H1 (cell line): Measurements from ENCODE around the gene ZSCAN16. TPM values are rescaled to one million over a fixed set of nuclear protein-coding genes. Genes with fewer than 3 reads are reported as not detected.

Experiments
- CTCF ChIA-PET: fragments of 300-600 bp; sonication (Branson Sonifier 250); formaldehyde crosslinking; loops from one replicate; lab custom pipeline; 2021; ENCODE audit not compliant: partially characterized antibody; lab: Charles Lee
- POLR2A ChIA-PET: fragments of 300-600 bp; sonication (Branson Sonifier 250); formaldehyde crosslinking; loops from one replicate; lab custom pipeline; 2021; ENCODE audit warnings: inconsistent platforms; ENCODE audit not compliant: partially characterized antibody; lab: Charles Lee
- DNase-seq, 2 experiments: peaks; one replicate each; pipeline versions ENCODE4 v3.0.0 to v3.0.0-alpha.2; 2010 to 2022; ENCODE audit warnings: low spot score in 2 of 2, low read depth in 1 of 2, mixed read lengths in 1 of 2
- FAIRE-seq: peaks from 2 replicates; lab custom pipeline; 2011; peaks lifted over from hg19 to GRCh38; lab: Jason Lieb, UNC
- H2AFZ ChIP-seq: 2 replicates; pipeline ENCODE4 v1.8.1; 2012; ENCODE audit warnings: low read length, inconsistent platforms
- H2AK5ac ChIP-seq: 2 replicates; pipeline ENCODE4 v1.6.1; 2013; ENCODE audit warnings: low read depth, low read length
- H2BK120ac ChIP-seq: replicated peaks from 2 replicates; pipeline ENCODE3; 2013; ENCODE audit warnings: low read depth, low read length, inconsistent platforms
- H2BK12ac ChIP-seq: 2 replicates; pipeline ENCODE4 v1.6.1; 2013; ENCODE audit warnings: low read depth, low read length
- H2BK15ac ChIP-seq: 2 replicates; pipeline ENCODE4 v1.6.1; 2013; ENCODE audit warnings: low read length
- H2BK20ac ChIP-seq: 2 replicates; pipeline ENCODE4 v1.6.1; 2013; ENCODE audit warnings: low read length
- H2BK5ac ChIP-seq: 2 replicates; pipeline ENCODE4 v1.6.1; 2013; ENCODE audit warnings: low read depth, low read length
- H3K14ac ChIP-seq: 2 replicates; pipeline ENCODE4 v1.6.1; 2013; ENCODE audit warnings: inconsistent platforms; ENCODE audit not compliant: insufficient read length
- H3K18ac ChIP-seq: 2 replicates; pipeline ENCODE4 v1.6.1; 2013; ENCODE audit warnings: low read length; ENCODE audit errors: extremely low read depth
- H3K23ac ChIP-seq: 2 replicates; pipeline ENCODE4 v1.6.1; 2013; ENCODE audit warnings: inconsistent platforms; ENCODE audit not compliant: insufficient read length
- H3K23me2 ChIP-seq: 2 replicates; pipeline ENCODE4 v1.6.1; 2013; ENCODE audit warnings: low read depth, low read length
- H3K27ac ChIP-seq: 2 replicates; pipeline ENCODE4 v1.6.1; 2011; ENCODE audit warnings: low read depth, low read length, inconsistent platforms
- H3K27me3 ChIP-seq, 4 experiments: replicated peaks in 1 of 4; 1 replicate in 1 of 4; 2 replicates in 3 of 4; pipeline versions ENCODE4 v1.6.1 to v1.8.1; 2011 to 2013; ENCODE audit warnings: low read length in 3 of 4, mild to moderate bottlenecking in 3 of 4, inconsistent platforms in 2 of 4, mixed read lengths in 2 of 4, moderate library complexity in 1 of 4; ENCODE audit not compliant: control insufficient read depth in 3 of 4, insufficient read depth in 3 of 4; ENCODE audit errors: extremely low read depth in 1 of 4
- H3K36me3 ChIP-seq, 4 experiments: 2 replicates each; pipeline versions ENCODE4 v1.6.1 to v1.8.1; 2011 to 2013; ENCODE audit warnings: mild to moderate bottlenecking in 4 of 4, low read length in 3 of 4, moderate library complexity in 2 of 4, control low read depth in 1 of 4, inconsistent platforms in 1 of 4; ENCODE audit not compliant: insufficient read depth in 4 of 4, control insufficient read depth in 2 of 4
- H3K4ac ChIP-seq: replicated peaks from 2 replicates; pipeline ENCODE3; 2013; ENCODE audit warnings: low read length, low read depth, mixed read lengths, inconsistent platforms; ENCODE audit not compliant: insufficient read length
- H3K4me1 ChIP-seq, 4 experiments: replicated peaks in 1 of 4; 1 replicate in 1 of 4; 2 replicates in 3 of 4; pipeline versions ENCODE4 v1.6.1 to v1.8.1; 2011 to 2013; ENCODE audit warnings: low read length in 3 of 4, inconsistent platforms in 2 of 4, mixed read lengths in 1 of 4; ENCODE audit not compliant: insufficient read depth in 4 of 4, control insufficient read depth in 3 of 4
- H3K4me2 ChIP-seq, 2 experiments: 2 replicates each; pipeline versions ENCODE4 v1.6.1 to v1.8.1; 2011 to 2013; ENCODE audit warnings: low read depth in 2 of 2, low read length in 2 of 2, control low read depth in 1 of 2, inconsistent platforms in 1 of 2, mild to moderate bottlenecking in 1 of 2; ENCODE audit not compliant: insufficient read depth in 1 of 2
- H3K4me3 ChIP-seq, 4 experiments: fragments of 200-600, 300-600 bp in 1 of 4; sonication (generic), shearing (Covaris generic), sonication (Bioruptor Twin) in 1 of 4; 2 replicates each; pipeline versions ENCODE4 v1.5.1 to v1.8.1; 2011 to 2016; ENCODE audit warnings: low read length in 4 of 4, low read depth in 3 of 4, control low read depth in 2 of 4, inconsistent platforms in 2 of 4, mild to moderate bottlenecking in 2 of 4, mixed read lengths in 1 of 4, moderate library complexity in 1 of 4; ENCODE audit not compliant: insufficient read depth in 2 of 4; ENCODE audit errors: extremely low read depth in 1 of 4
- H3K56ac ChIP-seq: replicated peaks from 2 replicates; pipeline ENCODE3; 2013; ENCODE audit warnings: low read depth, mild to moderate bottlenecking, mixed read lengths, low read length, inconsistent platforms; ENCODE audit not compliant: insufficient read length
- H3K79me1 ChIP-seq: 2 replicates; pipeline ENCODE4 v1.6.1; 2013; ENCODE audit warnings: low read depth, low read length, control low read depth
- H3K79me2 ChIP-seq, 2 experiments: 2 replicates each; pipeline versions ENCODE4 v1.6.1 to v1.8.1; 2012 to 2013; ENCODE audit warnings: low read length in 2 of 2, mild to moderate bottlenecking in 2 of 2, inconsistent platforms in 1 of 2; ENCODE audit not compliant: insufficient read depth in 2 of 2, control insufficient read depth in 1 of 2
- H3K9ac ChIP-seq, 4 experiments: replicated peaks in 1 of 4; 1 replicate in 1 of 4; 2 replicates in 3 of 4; pipeline versions ENCODE4 v1.6.1 to v1.8.1; 2011 to 2013; ENCODE audit warnings: low read depth in 3 of 4, low read length in 3 of 4, control low read depth in 2 of 4, mild to moderate bottlenecking in 2 of 4, moderate library complexity in 2 of 4, inconsistent platforms in 1 of 4; ENCODE audit errors: extremely low read depth in 1 of 4
- H3K9me3 ChIP-seq, 2 experiments: 2 replicates each; pipeline versions ENCODE4 v1.6.1 to v1.8.1; 2012 to 2013; ENCODE audit warnings: mild to moderate bottlenecking in 2 of 2, moderate library complexity in 2 of 2, control low read depth in 1 of 2, inconsistent platforms in 1 of 2, low read depth in 1 of 2, low read length in 1 of 2, mixed read lengths in 1 of 2; ENCODE audit not compliant: insufficient read depth in 2 of 2
- H4K20me1 ChIP-seq, 2 experiments: replicated peaks in 1 of 2; 2 replicates each; pipeline versions ENCODE3 to v1.8.1; 2011 to 2013; ENCODE audit warnings: inconsistent platforms in 2 of 2, low read length in 2 of 2, mild to moderate bottlenecking in 1 of 2; ENCODE audit not compliant: insufficient read depth in 2 of 2, control insufficient read depth in 1 of 2
- H4K5ac ChIP-seq: 2 replicates; pipeline ENCODE4 v1.6.1; 2013; ENCODE audit warnings: low read length, low read depth, mixed read lengths, inconsistent platforms; ENCODE audit not compliant: insufficient read length
- H4K8ac ChIP-seq: 2 replicates; pipeline ENCODE4 v1.8.0; 2013; ENCODE audit warnings: mild to moderate bottlenecking, moderate library complexity, low read length, inconsistent platforms; ENCODE audit not compliant: insufficient read depth; ENCODE audit errors: extremely low read depth
- H4K91ac ChIP-seq: replicated peaks from 2 replicates; pipeline ENCODE3; 2013; ENCODE audit warnings: low read length, mixed read lengths, inconsistent platforms; ENCODE audit not compliant: insufficient read length
- ASH2L ChIP-seq: fragments of 200-600, 300-600 bp; sonication (generic); IDR thresholded peaks from one replicate; pipeline ENCODE4 v1.7.1; 2017; ENCODE audit warnings: low read length
- ATF3 ChIP-seq: IDR thresholded peaks from 2 replicates; pipeline ENCODE4 v1.6.1; 2011; ENCODE audit warnings: low read depth, mild to moderate bottlenecking, low read length; ENCODE audit not compliant: insufficient read depth
- CBX5 ChIP-seq: fragments of 300-800, 300-1000 bp; sonication (generic); IDR thresholded peaks from 2 replicates; pipeline ENCODE4 v1.7.1; 2016; ENCODE audit warnings: antibody characterized with exemption, low read length, low read depth
- CREB1 ChIP-seq: IDR thresholded peaks from 2 replicates; pipeline ENCODE4 v1.6.1; 2012; ENCODE audit warnings: inconsistent platforms
- EZH2 ChIP-seq: fragments of 200-600 bp; sonication (generic); IDR thresholded peaks from 2 replicates; pipeline ENCODE4 v1.7.1; 2012; ENCODE audit warnings: low read depth, mild to moderate bottlenecking, moderate library complexity, low read length, inconsistent platforms; ENCODE audit not compliant: severe bottlenecking
- MAFK ChIP-seq: IDR thresholded peaks from 2 replicates; pipeline ENCODE4 v1.6.1; 2012; ENCODE audit warnings: low read depth, mild to moderate bottlenecking, improper control_type of control experiment, low read length
- POLR2A ChIP-seq, 2 experiments: IDR thresholded peaks; 1 replicate in 1 of 2; 2 replicates in 1 of 2; pipeline ENCODE4 v1.6.1; 2011; ENCODE audit warnings: low read depth in 2 of 2, low read length in 2 of 2, mild to moderate bottlenecking in 2 of 2; ENCODE audit errors: control extremely low read depth in 1 of 2
- POLR2AphosphoS5 ChIP-seq: IDR thresholded peaks from 2 replicates; pipeline ENCODE4 v1.6.1; 2011; ENCODE audit warnings: low read depth, low read length
- RAD21 ChIP-seq, 2 experiments: IDR thresholded peaks in 1 of 2; conservative IDR thresholded peaks in 1 of 2; 2 replicates each; pipeline ENCODE4 v1.6.1; 2011; ENCODE audit warnings: low read depth in 2 of 2, low read length in 2 of 2, improper control_type of control experiment in 1 of 2, inconsistent platforms in 1 of 2, mild to moderate bottlenecking in 1 of 2, moderate library complexity in 1 of 2
- RNF2 ChIP-seq: fragments of 200-900, 300-1000 bp; sonication (generic); IDR thresholded peaks from 2 replicates; pipeline ENCODE4 v1.7.1; 2016; ENCODE audit warnings: borderline replicate concordance, low read depth, mild to moderate bottlenecking, antibody characterized with exemption, low read length; ENCODE audit not compliant: poor library complexity, severe bottlenecking; ENCODE audit errors: missing control alignments
- SP1 ChIP-seq: IDR thresholded peaks from 2 replicates; pipeline ENCODE4 v1.6.1; 2011; ENCODE audit warnings: low read depth, low read length
- TBP ChIP-seq: IDR thresholded peaks from 2 replicates; pipeline ENCODE4 v1.6.1; 2011; ENCODE audit warnings: low read depth, low read length, improper control_type of control experiment
- WGBS, 2 experiments: shearing (Covaris generic) in 1 of 2; methylation state at CpG; one replicate each; pipeline versions ENCODE4 v1.1.6 to v1.1.7; 2013 to 2015; ENCODE audit warnings: low lambda C conversion rate in 2 of 2, mixed read lengths in 2 of 2, inconsistent platforms in 1 of 2, low coverage in 1 of 2, missing lambda C conversion rate in 1 of 2; ENCODE audit not compliant: insufficient replicate concordance in 2 of 2, insufficient coverage in 1 of 2, insufficient read length in 1 of 2; ENCODE audit errors: extremely low coverage in 1 of 2, missing lambda C conversion rate in 1 of 2; 5-methylcytosine and 5-hydroxymethylcytosine counted together
- polyA plus RNA-seq, 7 experiments: library from polyadenylated mRNA; depleted of rRNA in 3 of 7; stranded (reverse) in 5 of 7; unstranded in 2 of 7; fragments of >200 nt in 5 of 7; fragments of 200-250 nt in 2 of 7; gene quantifications; 1 replicate in 5 of 7; 2 replicates in 1 of 7; 4 replicates in 1 of 7; pipeline versions ENCODE4 v1.2.1 to v1.2.3, GENCODE V29; 2011 to 2013; ENCODE audit warnings: missing spikeins in 2 of 7, mixed read lengths in 2 of 7
- total RNA-seq: library from RNA; stranded (reverse); fragmentation: NEBNext Ultra II Directional; extraction: Animal tissue kit (Norgen Biotek cat#: 25700); gene quantifications from 2 replicates; pipeline ENCODE4 v1.2.1, GENCODE V29; 2021
- TF ChIP-seq, protein P1 (sequence below): IDR thresholded peaks from 2 replicates; pipeline ENCODE4 v1.6.1; 2012; ENCODE audit warnings: inconsistent platforms

The ZSCAN16 gene
- total and polyA plus RNA-seq, 2 of the 8 experiments (the other 6 are each of a cell fraction or from before 2014, with no cell fraction given), result 3.6 to 9.4 TPM

GRCh38 chr6:28171271-28171670 lies 46.9 kb downstream of the ZSCAN16 start:
- H4K8ac ChIP-seq, result no peak overlapping the region
- H3K14ac ChIP-seq, result no peak overlapping the region
- H2BK20ac ChIP-seq, result no peak overlapping the region
- no peak overlapping the region for H4K91ac ChIP-seq
- no peak overlapping the region for H2BK15ac ChIP-seq
- no peaks in the 10 kb centered on the region for H4K20me1 ChIP-seq
- H3K18ac ChIP-seq, result no peak overlapping the region
- no peak overlapping the region for H3K56ac ChIP-seq
- H3K4ac ChIP-seq, result no peak overlapping the region
- POLR2A ChIA-PET, result interaction anchor here (1.7 kb wide), 1 partner anchor 9 kb away, joined by 6 read pairs; no protein-coding TSS in a partner anchor
- H3K9me3 ChIP-seq, result no peaks in the 10 kb centered on the region
- H3K79me1 ChIP-seq, result no peaks in the 10 kb centered on the region
- H3K4me2 ChIP-seq, result no peak overlapping the region
- H3K27me3 ChIP-seq, result no peaks in the 10 kb centered on the region; a peak in 1 of 7 replicates
- H2BK120ac ChIP-seq, result no peak overlapping the region
- H3K23me2 ChIP-seq, result no peaks in the 10 kb centered on the region
- H2AK5ac ChIP-seq, result no peak overlapping the region
- no peak overlapping the region for H3K23ac ChIP-seq
- no peaks in the 10 kb centered on the region for H3K79me2 ChIP-seq
- no peak overlapping the region for H3K9ac ChIP-seq
- H3K4me3 ChIP-seq, result no peak overlapping the region
- no peak for FAIRE-seq
- H3K36me3 ChIP-seq, result 0 out of 8 replicates have a peak, but pooled peaks cover 0 to 4% (median 0%) of the 10 kb centered on the region in 4 experiments
- WGBS, 2 experiments, result 86% methylated on average over 2 of the region's 2 CpGs; no CpG with 5 or more reads in 1 of the 2 experiments
- no peak overlapping the region for H2BK12ac ChIP-seq
- H3K4me1 ChIP-seq, result no peaks in the 10 kb centered on the region
- no peak overlapping the region for H2BK5ac ChIP-seq
- no peak overlapping the region for H2AFZ ChIP-seq
- no peak overlapping the region for H3K27ac ChIP-seq
- no peak overlapping the region for H4K5ac ChIP-seq
- CTCF ChIA-PET, result no interaction called here
- no peak for DNase-seq
- no peak for TF ChIP-seq RNF2
- no peak for TF ChIP-seq RAD21 (IDR thresholded peaks at IDR 0.05 in 1 of 2, conservative IDR thresholded peaks at IDR 0.05 in 1 of 2; ENCODE audit: low read depth in 2 of 2, low read length in 2 of 2)
- TF ChIP-seq CBX5, result no peak
- no peak for TF ChIP-seq MAFK
- no peak for TF ChIP-seq CREB1
- TF ChIP-seq ASH2L, result no peak
- no peak for TF ChIP-seq ATF3
- no peak for TF ChIP-seq EZH2
- TF ChIP-seq, protein P1, sequence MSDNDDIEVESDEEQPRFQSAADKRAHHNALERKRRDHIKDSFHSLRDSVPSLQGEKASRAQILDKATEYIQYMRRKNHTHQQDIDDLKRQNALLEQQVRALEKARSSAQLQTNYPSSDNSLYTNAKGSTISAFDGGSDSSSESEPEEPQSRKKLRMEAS, result no peak
- TF ChIP-seq POLR2A (IDR thresholded peaks at IDR 0.05; ENCODE audit: control extremely low read depth in 1 of 2, low read depth in 2 of 2, low read length in 2 of 2), result no peak
- TF ChIP-seq SP1, result no peak
- TF ChIP-seq TBP, result no peak
- TF ChIP-seq POLR2AphosphoS5, result no peak
